Measurements from ENCODE around the gene HOTAIR.

- no peak for TF ChIP-seq POLR2A (IDR thresholded peaks at IDR 0.05; ENCODE audit: low read length)
- no peak for TF ChIP-seq E2F6 (IDR thresholded peaks at IDR 0.05; ENCODE audit: borderline replicate concordance, low read depth)
- TF ChIP-seq CHD2 (IDR thresholded peaks at IDR 0.05; ENCODE audit: low read length, partially characterized antibody): no peak
- TF ChIP-seq CEBPB (IDR thresholded peaks at IDR 0.05): no peak
- no peak for TF ChIP-seq BHLHE40 (IDR thresholded peaks at IDR 0.05; ENCODE audit: low read depth, low read length)
- no peak for TF ChIP-seq NPAS2 (CRISPR knock-in tag; IDR thresholded peaks at IDR 0.05; ENCODE audit: borderline replicate concordance)
- TF ChIP-seq CTCF (IDR thresholded peaks at IDR 0.05): no peak
- no peak for TF ChIP-seq KDM1A (IDR thresholded peaks at IDR 0.05; ENCODE audit: low read depth)
- TF ChIP-seq EP300 (IDR thresholded peaks at IDR 0.05): no peak
- TF ChIP-seq RFX5 (IDR thresholded peaks at IDR 0.05): no peak
- TF ChIP-seq CBX8 (IDR thresholded peaks at IDR 0.05): no peak
- no peak for TF ChIP-seq USF2 (IDR thresholded peaks at IDR 0.05)
- no peak for TF ChIP-seq NFE2L2 (conservative IDR thresholded peaks at IDR 0.05; ENCODE audit: low read length)
Measured at GRCh38 chr12:54010053-54010971, 35.6 kb upstream of the HOTAIR start.

Data from A549 (cell line).